SK-N-SH (cell line): ENCODE data around the gene SLC25A28.

Experiments used
- CTCF ChIP-seq: fragments of 200-600 bp; sonication (generic); IDR thresholded peaks from 2 replicates; pipeline ENCODE4 v1.6.1; 2017; ENCODE audit warnings: antibody characterized with exemption, mild to moderate bottlenecking, moderate library complexity
- ELF1 ChIP-seq: IDR thresholded peaks from 2 replicates; pipeline ENCODE4 v1.4.0; 2012
- EZH2phosphoT487 ChIP-seq: fragments of 200-600 bp; sonication (generic); IDR thresholded peaks from 2 replicates; pipeline ENCODE4 v1.6.1; 2017; ENCODE audit warnings: low read depth, mixed run types, mild to moderate bottlenecking, antibody characterized with exemption, moderate library complexity, borderline replicate concordance
- FOSL2 ChIP-seq: IDR thresholded peaks from 2 replicates; pipeline ENCODE4 v1.4.0; 2012; ENCODE audit warnings: low read depth, mild to moderate bottlenecking, moderate library complexity, borderline replicate concordance
- GATA2 ChIP-seq: sonication (generic); formaldehyde crosslinking; IDR thresholded peaks from 2 replicates; pipeline ENCODE4 v1.5.0; 2020; ENCODE audit warnings: mild to moderate bottlenecking, missing genetic modification reagents
- RCOR1 ChIP-seq: fragments of 150-350 bp; IDR thresholded peaks from 2 replicates; pipeline ENCODE4 v1.6.1; 2017; ENCODE audit warnings: antibody characterized with exemption, low read length
- TAF1 ChIP-seq: IDR thresholded peaks from 2 replicates; pipeline ENCODE4 v1.6.1; 2012; ENCODE audit warnings: low read depth, mild to moderate bottlenecking, low read length, moderate library complexity, borderline replicate concordance
- TCF12 ChIP-seq: IDR thresholded peaks from 2 replicates; pipeline ENCODE4 v1.4.0; 2012
- USF2 ChIP-seq: fragments of 150-350 bp; IDR thresholded peaks from 2 replicates; pipeline ENCODE4 v1.6.1; 2017; ENCODE audit warnings: antibody characterized with exemption, low read length, low read depth, borderline replicate concordance
- ZBTB33 ChIP-seq: IDR thresholded peaks from 2 replicates; pipeline ENCODE4 v1.4.0; 2012; ENCODE audit warnings: low read depth, borderline replicate concordance

DNA sequence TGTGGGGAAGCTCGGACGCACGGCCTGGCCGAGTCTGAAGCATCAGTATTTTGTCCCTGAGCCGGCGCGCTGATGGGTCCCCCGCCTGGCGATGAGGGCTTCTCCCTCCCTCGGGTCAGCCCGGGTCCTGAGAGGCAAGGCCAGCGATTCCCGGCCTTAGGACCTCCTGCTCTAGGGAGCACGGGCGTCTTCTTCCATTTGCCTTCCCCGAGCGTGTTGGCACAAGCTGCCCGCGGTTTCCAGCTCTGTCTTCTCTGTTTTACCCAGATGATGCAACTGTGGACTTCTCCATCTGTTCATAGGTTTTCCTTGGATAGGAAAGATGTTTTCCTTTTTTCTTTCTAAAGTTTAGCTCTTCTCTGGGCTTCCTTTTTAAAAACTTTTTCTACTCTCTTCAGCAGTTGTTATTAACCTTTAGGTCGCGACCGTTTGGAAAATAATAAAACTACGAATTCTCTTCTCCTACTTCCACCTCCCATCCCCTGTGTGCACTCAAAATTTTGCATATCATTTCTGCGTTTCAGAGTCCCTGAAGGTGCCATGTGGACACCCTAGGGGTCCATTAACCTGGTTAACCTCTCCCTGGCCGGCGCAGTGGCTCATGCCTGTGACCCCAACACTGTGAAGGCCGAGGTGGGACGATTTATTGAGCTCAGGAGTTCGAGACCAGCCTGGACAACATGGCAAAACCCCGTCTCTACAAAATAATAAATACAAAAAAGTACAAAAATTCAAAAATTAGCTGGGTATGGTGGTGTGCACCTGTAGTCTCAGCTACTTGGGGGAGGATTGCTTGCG lies 1.4 kb upstream of the SLC25A28 start:
- TF ChIP-seq CTCF (no peak), EZH2phosphoT487 (no peak), FOSL2 (no peak), TCF12 (peak; percentile 4; the same call in 1 of the 2 replicates), RCOR1 (0 out of 2 replicates have a peak, but pooled peaks have one; percentile 2), GATA2 (CRISPR knock-in tag) (no peak), ELF1 (no peak), ZBTB33 (no peak), TAF1 (no peak), USF2 (no peak)
